Erythroblast (primary cell): ENCODE results near the gene MZB1.

Experiments
- DNase-seq, 2 experiments: peaks; one replicate each; lab custom pipeline; 2025; lab: John Stamatoyannopoulos, UW
- GATA1 ChIP-seq: IDR thresholded peaks from 2 replicates; pipeline ENCODE4 v1.6.1; 2011; ENCODE audit warnings: low read depth, mild to moderate bottlenecking, control low read depth, low read length, moderate library complexity
- POLR2A ChIP-seq: IDR thresholded peaks from 2 replicates; pipeline ENCODE4 v1.6.1; 2011; ENCODE audit warnings: mild to moderate bottlenecking, low read length

Gene MZB1, protein sequence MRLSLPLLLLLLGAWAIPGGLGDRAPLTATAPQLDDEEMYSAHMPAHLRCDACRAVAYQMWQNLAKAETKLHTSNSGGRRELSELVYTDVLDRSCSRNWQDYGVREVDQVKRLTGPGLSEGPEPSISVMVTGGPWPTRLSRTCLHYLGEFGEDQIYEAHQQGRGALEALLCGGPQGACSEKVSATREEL

DNA sequence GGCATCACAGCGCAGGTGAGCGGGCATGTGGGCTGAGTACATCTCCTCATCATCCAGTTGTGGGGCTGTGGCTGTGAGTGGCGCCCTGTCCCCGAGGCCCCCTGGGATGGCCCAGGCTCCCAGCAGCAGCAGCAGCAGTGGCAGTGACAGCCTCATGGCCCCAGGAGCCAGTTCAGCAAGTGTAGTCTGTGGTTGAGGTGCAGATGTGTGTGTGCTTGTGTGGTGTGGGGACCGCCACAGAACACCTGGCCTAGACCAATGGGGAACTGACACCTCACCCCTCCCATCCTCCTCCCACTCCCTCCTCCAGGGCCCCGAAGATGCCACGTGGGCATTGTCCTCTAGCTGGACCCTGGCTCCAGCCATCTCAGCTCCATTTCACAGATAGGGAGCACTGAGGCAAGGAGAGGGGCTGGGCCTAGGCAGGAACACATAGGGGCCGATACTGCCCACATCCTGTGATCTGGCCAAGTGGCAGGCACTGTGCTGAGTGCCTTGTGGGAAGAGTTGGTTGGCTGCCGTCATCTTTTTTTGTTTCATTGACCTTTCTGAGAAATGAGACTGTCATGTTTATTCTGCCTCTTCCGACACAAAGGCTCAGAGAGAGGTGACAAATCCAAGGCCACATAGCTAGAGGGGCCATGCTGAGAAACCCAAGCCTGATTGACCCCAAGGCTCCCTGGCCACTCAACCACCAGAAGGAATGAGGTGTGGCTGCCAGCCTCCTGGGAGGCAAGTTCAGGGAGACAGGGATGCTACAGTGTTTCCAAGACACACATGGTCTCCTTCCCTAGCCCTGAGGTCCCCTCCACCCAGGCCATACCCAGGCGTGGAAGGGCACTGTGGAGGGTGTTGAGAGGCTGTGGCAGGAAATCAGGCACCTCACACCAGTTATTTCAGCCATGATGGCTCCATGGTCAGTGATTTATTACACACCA, at the start of gene MZB1:
TSS of gene MZB1 (minus strand) at position 213 of the 938 bp plus-strand sequence. CDS start at position 156, 57 bp downstream.
- DNase-seq: no peak
- TF ChIP-seq GATA1: no peak
- no peak for TF ChIP-seq POLR2A

- DNase-seq: peak; percentile 86 to 91
- TF ChIP-seq POLR2A (peak; percentile 46), GATA1 (no peak)
Observed at GRCh38 chr5:139439013-139439903, 49.5 kb upstream of the MZB1 start, which contains the start of gene DNAJC18. TSS of gene DNAJC18 (minus strand) at chr5:139439525. CDS start at chr5:139439445, 80 bp downstream.

- TF ChIP-seq POLR2A: no peak
- no peak for TF ChIP-seq GATA1
- DNase-seq: peak in 1 of 2 experiments; percentile 38
Observed at GRCh38 chr5:139438707-139439012, 48.9 kb upstream of the MZB1 start.

DNA sequence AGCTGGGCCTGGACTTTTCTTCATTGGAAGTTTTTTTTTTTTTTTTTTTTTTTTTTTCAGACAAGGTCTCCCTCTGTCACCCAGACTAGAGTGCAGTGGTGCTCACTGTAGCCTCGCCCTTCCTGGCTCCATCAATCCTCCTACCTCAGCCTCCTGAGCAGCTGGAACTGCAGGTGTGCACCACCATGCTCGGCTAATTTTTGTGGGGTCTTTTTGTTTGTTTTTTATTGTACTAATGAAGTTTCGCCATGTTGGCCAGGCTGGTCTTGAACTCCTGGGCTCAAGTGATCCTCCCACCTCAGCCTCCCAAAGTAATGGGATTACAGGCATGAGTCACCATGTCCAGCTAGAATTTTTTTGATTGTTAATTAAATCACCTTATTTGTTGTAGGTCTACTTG, 46.0 kb upstream of the MZB1 start:
- no peak for TF ChIP-seq POLR2A
- DNase-seq: no peak

GRCh38 chr5:139431706-139432105, 42.0 kb upstream of the MZB1 start:
- no peak for DNase-seq
- TF ChIP-seq GATA1 (no peak), POLR2A (no peak)

GRCh38 chr5:139430015-139430414, 40.3 kb upstream of the MZB1 start:
- no peak for DNase-seq
- no peak for TF ChIP-seq POLR2A
- no peak for TF ChIP-seq GATA1

DNA sequence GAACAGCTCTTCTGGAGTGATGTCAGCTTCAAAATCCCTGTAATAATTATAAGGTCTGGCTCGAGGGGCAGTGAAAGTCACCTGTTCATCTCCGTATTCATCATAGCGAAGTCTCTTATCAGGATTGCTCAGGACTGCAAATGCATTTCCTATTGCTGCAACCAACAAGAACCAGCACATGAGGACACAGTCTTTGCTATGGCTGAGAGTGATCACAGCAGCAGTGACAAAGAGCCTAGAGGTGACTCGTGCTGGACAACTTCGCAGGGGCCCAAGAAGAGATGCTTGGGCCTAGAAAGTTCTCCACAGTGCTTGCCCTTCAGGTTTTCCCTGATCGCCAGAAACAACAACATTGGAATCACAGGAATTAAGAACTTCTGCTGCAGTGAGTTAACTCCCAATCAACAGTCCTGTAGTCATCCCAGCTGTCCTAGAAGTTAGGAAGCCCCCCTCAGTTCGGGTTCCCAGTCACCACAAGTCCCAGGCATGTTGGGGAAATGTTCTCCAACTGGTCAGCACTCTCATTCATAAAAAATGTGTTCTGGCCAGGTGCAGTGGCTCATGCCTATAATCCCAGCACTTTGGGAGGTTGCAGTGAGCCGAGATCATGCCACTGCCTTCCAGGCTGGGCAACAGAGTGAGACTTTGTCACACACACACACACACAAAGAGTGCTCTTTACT, 36.6 kb upstream of the MZB1 start:
- no peak for DNase-seq
- TF ChIP-seq POLR2A (no peak), GATA1 (no peak)

DNA sequence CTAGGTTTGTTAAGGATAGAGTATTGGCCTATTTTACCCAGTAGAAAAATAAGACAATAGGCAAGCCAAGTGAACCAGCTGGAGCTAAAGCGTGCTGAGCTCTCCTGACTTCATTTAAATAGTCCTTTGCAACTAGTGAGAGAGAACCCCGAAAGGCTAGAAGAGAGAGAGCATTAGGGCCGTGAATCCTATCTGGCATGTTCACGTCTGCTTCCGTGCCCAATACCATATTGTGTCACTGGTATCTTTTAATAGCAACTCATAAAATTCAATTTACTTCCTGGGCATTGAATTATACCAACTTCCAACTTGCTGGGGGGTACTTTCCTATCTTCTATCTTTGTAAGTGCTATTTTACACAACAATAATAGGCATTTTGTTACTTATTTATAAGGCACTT, 35.8 kb upstream of the MZB1 start:
- DNase-seq: no peak
- TF ChIP-seq GATA1: no peak
- TF ChIP-seq POLR2A: no peak

- peak; percentile 72 to 81 for DNase-seq
- no peak for TF ChIP-seq POLR2A
- no peak for TF ChIP-seq GATA1
Observed at GRCh38 chr5:139422307-139422893, 32.7 kb upstream of the MZB1 start.

DNA sequence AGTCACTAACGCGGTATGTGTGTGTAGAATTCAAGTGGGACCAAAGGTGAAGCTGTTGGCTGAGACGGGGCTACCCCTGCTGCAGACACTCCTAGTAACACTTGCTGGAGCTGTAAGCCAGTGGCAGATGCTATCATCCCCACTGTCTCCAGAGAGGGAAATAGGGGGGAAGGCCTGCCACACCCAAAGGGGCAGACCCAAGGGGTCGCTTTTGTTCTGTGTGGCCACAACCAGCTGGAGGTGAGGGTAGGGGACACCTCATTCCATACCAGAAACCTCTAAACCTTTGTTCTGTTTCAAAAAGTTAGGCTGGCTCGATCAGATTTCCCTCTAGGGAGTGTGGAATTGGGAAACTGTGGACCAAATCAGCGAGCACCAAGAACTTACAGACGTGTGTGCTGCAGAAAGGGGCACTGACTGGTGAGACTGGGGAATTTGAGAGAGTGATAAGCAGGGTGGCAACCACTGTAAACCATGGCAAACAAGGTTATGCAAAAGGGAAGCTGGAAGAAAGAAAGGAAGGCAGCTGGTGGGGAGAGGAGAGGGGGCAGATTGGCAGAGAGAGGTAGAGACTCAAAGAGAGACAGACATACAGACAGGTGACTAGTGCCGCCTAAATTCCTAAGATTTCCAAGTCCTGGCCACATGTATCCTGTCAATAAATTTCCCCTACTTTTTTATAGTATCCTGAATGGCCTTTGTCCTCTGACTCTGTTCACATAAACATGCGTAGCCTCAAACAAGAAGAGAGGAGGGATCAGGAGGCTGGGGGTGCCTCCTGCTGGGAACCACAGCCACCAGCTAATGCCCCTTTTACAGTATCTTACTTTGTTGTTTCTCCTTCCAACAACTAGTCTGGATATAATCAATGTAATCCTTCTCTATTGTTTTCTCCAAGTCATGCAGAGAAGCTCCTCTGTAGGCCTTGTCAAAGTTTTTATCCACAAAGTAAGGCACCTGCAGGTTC, 29.8 kb upstream of the MZB1 start:
- no peak for DNase-seq
- no peak for TF ChIP-seq POLR2A
- TF ChIP-seq GATA1: no peak

- TF ChIP-seq GATA1 (no peak), POLR2A (no peak)
- no peak for DNase-seq
Observed at GRCh38 chr5:139418793-139419192, 29.1 kb upstream of the MZB1 start.

- DNase-seq: no peak
- TF ChIP-seq POLR2A (no peak), GATA1 (no peak)
Observed at GRCh38 chr5:139417214-139417613, 27.5 kb upstream of the MZB1 start.

GRCh38 chr5:139416651-139417050, 26.9 kb upstream of the MZB1 start:
- TF ChIP-seq POLR2A (no peak), GATA1 (no peak)
- no peak for DNase-seq
